SJSA1 (cell line): Measurements from ENCODE around the gene DNALI1. TPM values are rescaled to one million over a fixed set of nuclear protein-coding genes. Genes with fewer than 3 reads are reported as not detected.

Experiments
- total RNA-seq: library from RNA; depleted of rRNA; stranded (reverse); fragments of >200 nt; shearing (Covaris generic); gene quantifications from 2 replicates; pipeline ENCODE4 v1.2.3, GENCODE V29; 2014; rRNA removed

Gene DNALI1
- total RNA-seq, 1 experiment from 2014 or later, result 1.0 TPM

Other genes with a start within 250 kb of the DNALI1 start
- 4.0 and 7.1 TPM in 2 replicates for gene ZC3H12A, start 82.4 kb upstream of the DNALI1 start, total RNA-seq
- 83.4 and 112 TPM in 2 replicates for gene MEAF6, start 42.2 kb upstream of the DNALI1 start, total RNA-seq
- 13.2 and 40.3 TPM in 2 replicates for gene SNIP1, start 2.6 kb upstream of the DNALI1 start, total RNA-seq
- 69.5 and 71.1 TPM in 2 replicates for gene GNL2, start 39.0 kb downstream of the DNALI1 start, total RNA-seq
- not detected in 2 replicates for gene RSPO1, start 78.0 kb downstream of the DNALI1 start, total RNA-seq
- 10.3 and 28.8 TPM in 2 replicates for gene CDCA8, start 135.6 kb downstream of the DNALI1 start, total RNA-seq
- not detected in 2 replicates for gene EPHA10, start 208.2 kb downstream of the DNALI1 start, total RNA-seq
- 0.95 TPM in 1 of 2 replicates, not detected in the other for gene MANEAL, start 236.9 kb downstream of the DNALI1 start, total RNA-seq